ENCODE measurements around the gene ACP1.
"Not testable (repeated sequence)": the region's sequence is repeated elsewhere in the genome, so short reads cannot be mapped to it uniquely, and the experiment has no call there.

The ACP1 gene

DNA sequence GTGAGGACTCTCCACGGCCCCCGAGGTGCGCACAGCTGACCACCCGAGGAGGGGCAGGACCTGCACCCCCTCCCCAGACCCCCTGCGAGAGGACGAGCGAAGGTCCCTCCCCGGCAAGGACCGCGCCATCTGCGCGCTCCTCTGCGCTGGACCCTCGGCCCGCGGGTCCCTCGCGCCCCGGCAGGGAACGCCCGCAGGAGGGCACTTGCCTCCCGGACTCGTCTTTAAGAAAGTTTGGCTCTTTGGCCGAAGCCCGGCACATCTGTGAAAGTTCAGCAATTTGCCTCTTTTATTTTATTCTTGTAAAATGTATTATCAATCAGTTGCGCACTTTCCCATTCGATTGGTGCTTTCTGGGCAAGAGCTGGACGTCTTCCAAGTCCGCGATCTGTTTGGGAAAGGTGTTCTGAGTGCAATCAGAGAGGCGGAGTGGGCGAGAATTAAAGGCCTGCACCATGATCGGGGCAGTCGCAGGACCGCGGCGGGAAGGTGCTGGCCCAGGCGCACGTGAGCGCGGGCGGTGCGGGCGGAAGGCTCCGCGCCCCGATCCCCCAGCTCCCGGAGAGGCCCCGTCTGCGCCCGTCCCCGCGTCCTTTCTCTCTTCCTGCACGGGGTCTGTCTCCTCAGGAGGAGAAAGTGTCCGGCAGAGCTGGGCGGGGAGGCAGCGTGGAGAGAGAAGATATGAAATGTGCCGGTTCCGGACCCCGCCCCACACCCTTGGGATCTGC lies 24.8 kb downstream of the ACP1 start:
- DNase-seq = peak in 27 of 42 donors; percentile 21 to 65 (median 43)
- intact Hi-C loops (cut with DNase I) = loop anchor here (5.0 kb wide), 1 partner anchor 117 kb away; no protein-coding TSS in a partner anchor

DNA sequence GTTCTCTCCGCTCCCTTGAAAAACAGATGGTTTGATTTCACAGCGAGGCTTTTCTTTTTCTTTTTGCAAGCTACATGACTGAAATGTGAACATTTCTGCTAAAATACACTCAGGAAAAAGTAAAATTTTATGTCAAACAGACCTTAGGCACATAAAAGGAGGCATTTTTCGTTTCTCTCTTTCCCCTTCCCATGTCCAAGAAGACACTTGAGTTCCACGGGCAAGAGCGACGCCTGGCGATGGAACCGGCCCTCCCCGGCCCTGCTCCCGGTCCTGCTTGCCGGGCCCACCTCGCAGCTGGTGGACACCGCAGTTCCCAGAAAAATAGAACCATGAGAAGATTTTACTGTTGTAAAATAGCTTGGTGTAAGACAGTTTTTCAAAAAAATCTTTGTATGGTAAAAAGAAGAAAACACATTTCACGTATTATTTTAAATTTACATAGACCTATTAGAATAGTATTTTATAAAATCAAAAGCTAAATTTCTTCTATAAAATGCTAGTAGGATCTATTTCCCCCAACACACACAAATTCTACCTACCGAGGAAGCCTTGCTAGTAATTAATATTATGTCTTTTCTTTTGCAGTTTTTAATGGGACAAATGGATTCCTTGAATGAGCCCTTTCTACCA lies 25.5 kb downstream of the ACP1 start:
- DNase-seq = peak; percentile 70 to 94 (median 88)
- intact Hi-C loops (cut with DNase I) = loop anchor here (5.0 kb wide), 1 partner anchor 118 kb away; no protein-coding TSS in a partner anchor

DNA sequence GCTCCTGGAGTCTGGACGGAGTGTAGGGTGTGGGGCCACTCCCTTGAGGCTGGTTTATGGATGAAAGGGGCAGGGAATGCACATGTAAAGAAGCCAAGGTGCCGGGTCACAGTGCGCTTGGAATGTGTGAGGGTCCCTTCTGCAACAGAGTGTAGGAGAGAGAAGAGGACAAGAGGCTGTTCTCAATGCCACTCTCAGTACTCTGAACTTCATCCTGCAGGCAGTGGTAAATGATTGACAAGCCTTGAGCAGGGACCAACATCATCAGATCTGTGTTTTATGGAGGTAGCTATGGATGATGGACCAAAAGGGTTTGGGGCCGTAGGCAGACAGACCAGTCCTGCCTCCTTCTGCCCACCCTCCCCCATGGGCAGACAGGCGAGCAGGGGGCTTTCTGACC lies 30.3 kb downstream of the ACP1 start:
- DNase-seq = no peak

DNA sequence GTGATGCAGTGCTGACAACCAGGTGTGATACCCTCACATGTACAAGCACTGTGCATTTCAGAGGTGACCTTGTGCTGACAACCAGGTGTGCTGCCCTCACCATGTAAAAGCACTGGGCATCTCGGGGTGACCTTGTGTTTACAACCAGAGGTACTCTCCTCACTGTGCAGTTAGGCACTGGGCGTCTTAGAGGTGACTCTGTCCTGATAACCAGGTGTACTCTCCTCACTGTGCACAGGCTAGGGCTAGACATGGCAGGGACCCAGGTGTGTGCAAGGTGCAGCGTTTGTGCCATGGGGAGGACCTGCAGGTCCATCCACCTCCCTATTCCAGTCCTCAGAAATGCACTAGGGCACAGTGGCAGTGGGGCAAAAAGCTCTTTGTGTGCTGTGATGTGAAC lies 31.6 kb downstream of the ACP1 start:
- intact Hi-C loops (cut with DNase I) = no loop called here
- DNase-seq = no peak

More for the DNA sequence above, 30.3 kb downstream of the ACP1 start:
- intact Hi-C loops (cut with DNase I) = no loop called here

DNA sequence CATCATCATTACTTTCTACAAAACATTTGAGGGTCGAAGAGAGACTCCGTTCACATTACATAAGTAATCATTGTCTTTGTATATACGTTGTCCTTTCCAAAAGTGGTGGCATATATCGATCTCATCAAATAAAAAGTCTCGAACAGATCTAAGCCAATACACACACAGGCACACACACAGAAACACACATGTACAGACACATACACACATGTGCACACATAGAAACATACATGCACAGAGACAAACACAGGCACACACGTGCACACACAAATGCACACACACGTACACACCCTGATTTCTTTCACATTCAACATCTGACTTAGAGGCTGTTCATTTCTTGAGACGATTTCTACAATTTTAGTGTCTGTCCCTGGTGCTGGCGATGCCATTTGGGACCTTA lies 40.6 kb downstream of the ACP1 start:
- intact Hi-C loops (cut with DNase I) = no loop called here
- no peak for DNase-seq

DNA sequence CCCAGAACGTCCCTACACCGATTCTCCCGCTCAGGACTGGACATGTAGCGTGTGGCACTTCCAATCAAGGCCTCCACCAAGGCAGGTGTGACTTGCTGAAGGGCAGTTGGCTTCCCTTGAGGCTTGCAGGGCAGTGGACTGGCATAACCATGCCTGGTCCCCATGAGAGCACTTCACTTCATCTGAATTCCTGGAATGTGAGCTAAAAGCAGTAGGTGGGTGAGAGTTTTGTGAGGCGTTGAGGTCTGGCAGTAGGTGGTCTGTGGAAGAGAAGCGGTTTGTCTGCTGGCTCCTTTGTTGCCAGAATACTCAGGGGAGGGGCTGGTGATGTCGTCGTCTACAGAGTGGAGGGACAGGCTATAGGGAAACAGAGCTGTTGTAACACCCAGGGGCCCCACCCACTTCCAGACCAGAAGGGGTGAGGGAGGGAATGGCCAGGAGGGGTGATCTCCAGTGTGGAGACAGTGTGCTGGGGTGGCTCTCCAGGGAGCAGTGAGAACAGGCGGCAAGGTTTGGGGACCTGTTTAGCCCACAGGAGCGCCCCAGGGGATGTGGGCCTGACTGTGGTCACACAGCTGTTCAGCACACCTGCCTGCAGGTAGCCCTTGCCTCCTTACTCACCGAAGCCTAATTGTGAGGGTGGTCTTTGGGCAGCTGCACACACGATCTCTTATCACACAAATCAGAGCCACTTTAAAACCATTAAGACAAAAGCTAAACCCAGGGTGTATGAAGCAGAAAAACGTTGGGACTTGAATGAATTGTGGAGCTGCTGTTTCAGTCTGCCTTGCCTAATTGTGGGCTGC lies 44.6 kb downstream of the ACP1 start:
- intact Hi-C loops (cut with DNase I) = no loop called here

DNA sequence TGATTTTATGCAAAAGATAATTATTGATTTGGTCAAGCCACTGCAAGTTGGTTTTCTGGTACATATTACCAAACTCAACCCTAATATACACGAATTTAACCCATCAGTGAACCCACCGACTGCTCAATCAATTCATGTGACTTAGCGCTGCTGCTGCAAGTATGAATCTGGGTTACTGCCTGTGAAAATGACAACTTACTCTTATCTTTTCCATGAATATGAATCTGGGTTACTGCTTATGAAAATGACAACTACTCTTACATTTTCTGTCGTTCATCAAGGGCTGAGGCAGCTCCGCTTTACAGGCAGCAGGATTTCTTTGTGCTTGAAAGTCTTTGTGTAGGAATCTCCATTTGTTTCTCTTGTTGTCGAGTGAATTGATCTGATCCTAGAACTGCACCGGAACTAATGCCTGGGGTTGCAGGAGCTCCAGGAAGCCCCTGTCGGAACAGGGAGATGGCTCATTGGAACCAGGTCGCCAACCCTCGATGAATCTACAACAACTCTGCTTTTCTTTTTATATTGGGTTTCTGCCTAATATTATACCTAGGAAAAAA lies 45.3 kb downstream of the ACP1 start:
- DNase-seq = peak in 2 of 42 donors; percentile 15 to 35
- intact Hi-C loops (cut with DNase I) = no loop called here

More for the DNA sequence above, 44.6 kb downstream of the ACP1 start:
- no peak for DNase-seq

DNA sequence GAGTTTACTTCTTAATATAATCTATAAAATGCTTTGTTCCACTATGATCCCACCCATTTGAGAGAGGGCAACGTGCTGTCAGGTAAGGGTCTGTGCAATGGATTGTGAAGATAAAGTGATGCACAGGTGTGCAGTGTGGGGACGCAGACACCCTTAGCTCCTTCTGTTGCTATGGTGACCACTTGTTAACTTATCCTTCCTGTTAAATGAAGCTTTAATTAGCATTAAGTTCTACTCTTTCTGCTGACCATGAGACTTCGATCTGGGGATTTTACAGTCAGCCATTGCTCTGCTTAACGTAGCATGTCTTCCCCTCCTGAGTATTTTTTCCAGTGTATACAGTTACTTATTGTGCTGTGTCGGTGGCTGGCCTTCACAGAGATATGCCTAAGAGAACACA lies 46.2 kb downstream of the ACP1 start:
- no peak for DNase-seq
- intact Hi-C loops (cut with DNase I) = no loop called here

DNA sequence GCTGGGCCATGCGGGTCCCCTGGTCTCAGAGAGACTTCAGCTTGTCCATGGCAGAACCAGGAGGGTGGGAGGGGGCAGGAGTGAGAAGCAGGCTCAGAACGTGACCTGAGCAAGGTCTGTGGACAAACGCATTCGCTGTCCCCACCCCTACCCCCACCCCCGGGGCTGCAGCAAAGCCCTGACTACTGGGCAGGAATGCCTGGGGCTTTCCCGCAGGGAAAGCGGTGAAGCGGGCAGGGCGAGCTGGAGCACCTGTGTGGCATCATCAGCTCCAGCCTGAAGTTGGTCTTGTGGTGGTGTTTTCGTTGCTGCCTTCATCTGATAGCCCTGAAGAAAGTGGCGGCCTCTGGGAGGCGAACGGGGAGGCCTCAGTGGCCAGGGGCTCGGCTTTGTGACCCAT lies 49.2 kb downstream of the ACP1 start:
- intact Hi-C loops (cut with DNase I) = no loop called here
- no peak for DNase-seq

DNA sequence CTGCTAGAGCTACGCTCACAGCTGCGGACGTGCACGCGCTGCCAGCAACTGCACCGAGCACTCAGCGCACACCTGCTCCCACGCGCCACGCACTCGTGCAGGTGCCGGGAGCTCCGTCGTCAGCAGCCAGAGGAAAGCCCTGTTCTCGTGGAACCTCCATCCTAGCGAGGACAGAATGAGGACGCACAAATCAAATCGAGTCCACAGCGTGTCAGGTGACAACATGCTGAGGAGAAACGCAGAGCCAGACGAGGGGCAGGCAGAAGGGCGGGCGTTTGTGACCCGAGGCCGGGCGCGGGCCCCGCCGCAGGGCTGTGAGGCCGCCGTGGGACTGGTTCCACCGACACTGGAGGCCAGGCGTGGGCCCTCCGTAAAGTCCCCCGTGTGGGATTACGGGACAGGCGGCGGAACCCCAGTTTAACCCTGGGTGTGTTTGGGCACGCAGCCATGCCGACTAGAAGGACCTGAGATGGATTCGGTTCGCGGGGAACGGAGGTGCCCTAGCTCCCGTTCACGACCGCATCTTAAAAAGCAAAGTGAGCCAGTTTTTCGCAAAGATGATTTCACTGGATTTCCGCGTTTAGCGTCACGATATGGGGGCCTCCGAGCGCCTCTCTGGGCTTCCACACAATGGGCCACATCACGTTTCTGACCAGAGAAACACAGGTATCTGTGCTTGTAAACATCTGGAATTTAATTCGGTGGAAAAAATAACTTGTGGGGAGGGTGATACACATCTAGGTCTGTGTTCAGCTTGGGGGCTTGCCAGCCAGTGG lies 50.0 kb downstream of the ACP1 start:
- DNase-seq = no peak
- intact Hi-C loops (cut with DNase I) = no loop called here

DNA sequence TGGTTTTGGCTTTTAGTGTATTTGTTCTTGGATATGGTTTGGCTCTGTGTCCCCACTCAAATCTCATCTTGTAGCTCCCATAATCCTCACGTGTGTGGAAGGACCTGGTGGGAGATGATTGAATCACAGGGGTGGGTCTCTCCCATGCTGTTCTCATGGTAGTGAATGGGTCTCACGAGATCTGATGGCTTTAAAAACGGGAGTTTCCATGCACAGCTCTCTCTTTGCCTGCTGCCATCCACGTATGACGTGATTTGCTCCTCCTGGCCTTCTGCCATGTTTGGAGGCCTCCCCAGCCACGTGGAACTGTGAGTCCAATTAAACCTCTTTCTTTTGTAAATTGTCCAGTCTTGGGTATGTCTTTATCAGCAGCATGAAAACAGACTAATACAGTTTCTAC lies 51.2 kb downstream of the ACP1 start:
- DNase-seq; intact Hi-C loops (cut with DNase I): not testable (repeated sequence)

DNA sequence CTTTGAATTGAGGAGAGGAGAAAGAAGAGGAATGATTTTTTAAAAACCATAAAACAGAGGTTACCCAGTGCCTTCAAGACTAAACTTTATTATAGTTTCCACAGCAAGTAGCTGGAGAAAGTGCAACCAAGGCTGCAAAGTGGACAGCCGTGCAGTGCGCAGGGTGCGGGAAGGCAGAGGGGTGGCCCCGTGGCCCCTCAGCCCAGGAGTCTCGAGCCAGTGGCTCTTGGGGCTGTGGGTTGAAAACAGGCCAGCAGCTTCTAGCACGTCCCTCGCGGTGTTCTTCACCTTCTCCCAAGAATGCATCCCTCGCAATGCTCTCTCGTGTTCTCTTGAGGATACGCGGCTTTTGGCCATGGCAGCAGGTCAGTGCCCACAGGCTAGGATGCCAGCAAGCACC lies 51.6 kb downstream of the ACP1 start:
- intact Hi-C loops (cut with DNase I) = no loop called here
- DNase-seq = no peak

DNA sequence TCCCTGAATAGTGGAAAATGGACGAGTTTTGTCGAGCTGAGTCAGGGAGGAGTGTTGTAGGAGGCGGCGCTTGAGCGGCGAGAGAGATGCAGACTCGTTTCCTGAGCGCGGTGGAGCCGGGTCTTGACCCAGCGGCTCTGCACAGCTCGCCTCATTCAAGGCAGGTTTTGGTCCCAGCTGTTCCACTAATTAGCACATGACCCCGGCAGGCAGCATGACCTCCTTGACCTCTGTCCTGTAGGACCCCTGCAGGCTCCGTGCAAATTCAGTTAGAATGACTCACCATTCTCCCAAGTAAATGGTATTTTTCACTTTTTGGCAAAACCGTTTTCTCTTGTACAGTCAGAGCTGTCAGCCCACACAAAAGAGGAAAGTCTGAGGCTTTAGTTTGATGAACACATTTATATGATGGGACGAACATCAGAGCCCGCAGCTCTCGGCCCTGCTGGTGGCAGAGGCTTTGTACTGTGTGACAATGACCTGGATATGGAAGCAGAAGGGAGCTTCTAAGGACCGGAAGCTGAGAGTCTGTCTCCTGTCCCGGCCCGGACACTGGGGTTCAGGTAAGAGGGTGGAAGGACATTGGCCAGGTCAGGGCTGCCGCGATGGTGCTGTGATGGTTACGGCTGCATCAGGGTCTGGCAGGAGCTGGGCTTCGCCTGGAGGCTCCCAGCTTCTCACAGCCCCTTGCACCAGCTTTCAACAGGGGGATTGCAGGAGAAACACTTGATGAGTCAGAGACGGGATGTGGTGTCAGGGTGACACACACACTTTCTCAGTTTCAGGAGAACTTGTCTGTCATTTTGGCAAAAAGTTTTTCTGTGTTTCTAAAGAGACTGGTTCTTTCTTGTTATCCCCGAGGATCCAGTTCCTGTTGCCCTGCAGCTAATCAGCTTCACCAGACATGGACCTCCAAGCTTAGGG lies 53.0 kb downstream of the ACP1 start:
- intact Hi-C loops (cut with DNase I) = no loop called here
- peak in 31 of 42 donors; percentile 12 to 68 (median 41) for DNase-seq

DNA sequence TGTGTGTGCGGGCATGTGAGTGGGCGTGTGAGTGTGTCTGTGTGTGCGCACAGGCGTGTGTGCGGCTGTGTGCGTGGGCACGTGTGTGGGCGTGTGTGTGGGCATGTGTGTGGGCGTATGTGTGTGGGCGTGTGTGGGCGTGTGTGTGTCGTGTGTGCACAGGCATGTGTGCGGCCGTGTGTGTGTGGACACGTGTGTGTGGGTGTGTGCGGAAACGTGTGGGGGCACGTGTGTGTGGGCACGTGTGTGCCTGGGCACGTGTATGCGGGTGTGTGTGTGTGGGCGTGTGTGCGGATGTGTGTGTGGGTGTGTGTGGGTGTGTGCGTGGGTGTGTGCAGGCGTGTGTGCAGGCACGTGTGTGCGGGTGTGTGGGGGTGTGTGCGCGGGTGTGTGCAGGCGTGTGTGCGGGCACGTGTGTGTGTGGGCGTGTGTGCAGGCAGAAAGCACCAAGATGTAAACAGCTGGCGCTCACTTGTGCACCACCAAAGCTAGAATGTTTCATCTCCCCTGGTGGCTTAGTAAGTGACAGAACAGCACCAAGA lies 54.4 kb downstream of the ACP1 start:
- DNase-seq = no peak
- intact Hi-C loops (cut with DNase I) = no loop called here

DNA sequence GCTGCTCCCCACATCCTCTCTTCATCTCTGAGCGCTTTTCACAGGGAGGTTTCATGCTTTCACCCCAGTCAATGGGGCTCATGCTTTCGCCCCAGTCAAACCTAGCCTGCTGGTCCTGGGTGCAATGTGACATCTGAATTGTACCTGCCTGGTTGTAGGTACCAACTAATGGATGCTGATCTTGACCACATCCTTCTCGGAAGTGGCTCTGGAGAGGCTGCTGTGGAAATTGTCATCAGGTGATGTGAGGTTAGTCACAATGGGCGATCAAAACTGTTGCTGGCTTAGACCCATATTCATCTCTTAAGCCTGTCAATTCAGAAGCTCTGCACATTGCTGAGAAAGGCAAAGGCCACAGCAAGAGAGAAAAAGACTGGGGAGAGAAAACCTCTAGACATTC lies 55.8 kb downstream of the ACP1 start:
- intact Hi-C loops (cut with DNase I) = no loop called here
- DNase-seq = no peak

DNA sequence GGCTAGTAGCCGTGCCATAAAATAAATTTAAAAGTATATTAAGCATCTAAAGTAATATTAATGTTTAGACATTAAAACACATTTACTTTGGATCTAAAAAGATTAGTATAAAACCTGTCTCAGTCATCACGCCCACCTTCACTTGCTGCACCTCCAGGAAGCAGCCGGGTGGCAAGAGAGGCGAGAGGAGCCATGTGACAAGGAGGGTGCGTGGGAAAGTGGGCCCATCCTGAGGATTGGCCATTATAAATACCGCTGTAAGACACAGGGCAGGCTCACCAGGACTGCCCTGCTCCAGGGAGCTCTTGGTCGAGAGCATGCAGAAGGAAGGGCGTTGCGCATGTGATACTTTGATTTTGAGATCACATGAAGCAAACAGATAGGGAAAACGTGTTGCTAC lies 57.6 kb downstream of the ACP1 start:
- DNase-seq = peak in 39 of 42 donors; percentile 28 to 88 (median 58)
- intact Hi-C loops (cut with DNase I) = no loop called here

DNA sequence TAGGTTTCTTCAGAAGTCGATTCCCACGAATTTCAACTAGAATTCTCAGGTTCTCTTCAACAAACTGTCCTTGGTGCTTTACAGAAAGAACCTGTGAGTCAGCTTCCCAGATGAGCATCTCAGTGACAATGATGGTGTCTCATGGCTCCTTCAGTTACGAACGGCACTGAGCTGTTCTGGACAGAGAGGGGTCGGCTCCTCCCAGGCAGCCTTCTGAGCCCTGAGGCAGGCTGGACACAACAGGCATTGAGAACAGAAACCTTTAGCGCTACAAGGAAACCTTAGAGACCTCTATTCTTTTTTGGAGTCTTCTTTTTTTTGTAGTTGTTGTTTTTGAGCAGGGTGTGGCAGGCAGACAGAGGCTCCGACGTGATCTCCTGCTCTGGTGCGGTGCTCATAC lies 58.3 kb downstream of the ACP1 start:
- no peak for DNase-seq
- intact Hi-C loops (cut with DNase I) = no loop called here

Data from head of caudate nucleus (tissue), 42 donors.